Calu3 (cell line): Measurements from ENCODE around the gene GPX3. TPM values are rescaled to one million over a fixed set of nuclear protein-coding genes. Genes with fewer than 3 reads are reported as not detected.

Source experiments
- BruUV-seq: library from RNA; stranded (reverse); fragments of 400-500 nt; replicated peaks from 2 replicates; lab custom pipeline; 2021; lab: Mats Ljungman, UMichigan
- CTCF ChIA-PET: fragments of 300-600 bp; sonication (Branson Sonifier 250); formaldehyde crosslinking; loops from one replicate; lab custom pipeline; 2022; ENCODE audit warnings: antibody characterized with exemption; lab: Charles Lee
- DNase-seq: peaks from one replicate; pipeline ENCODE4 v3.0.0; 2022
- H3K27ac Mint-ChIP-seq: one replicate; pipeline ENCODE4 v1.8.0; 2022; ENCODE audit warnings: mixed read lengths; ENCODE audit not compliant: unreplicated experiment
- H3K27me3 Mint-ChIP-seq: one replicate; pipeline ENCODE4 v1.8.0; 2022; ENCODE audit warnings: mixed read lengths; ENCODE audit not compliant: unreplicated experiment
- H3K36me3 Mint-ChIP-seq: one replicate; pipeline ENCODE4 v1.8.0; 2022; ENCODE audit warnings: mild to moderate bottlenecking, moderate library complexity, mixed read lengths; ENCODE audit not compliant: insufficient read depth, unreplicated experiment
- H3K4me1 Mint-ChIP-seq: one replicate; pipeline ENCODE4 v1.8.0; 2022; ENCODE audit warnings: mild to moderate bottlenecking, low read depth, mixed read lengths; ENCODE audit not compliant: unreplicated experiment
- H3K4me3 Mint-ChIP-seq: one replicate; pipeline ENCODE4 v1.8.0; 2022; ENCODE audit warnings: mild to moderate bottlenecking, low read depth, moderate library complexity, mixed read lengths; ENCODE audit not compliant: unreplicated experiment
- H3K9me3 Mint-ChIP-seq: one replicate; pipeline ENCODE4 v1.8.0; 2022; ENCODE audit warnings: low read depth, mixed read lengths; ENCODE audit not compliant: unreplicated experiment
- CTCF ChIP-seq: fragments of 200-600 bp; IDR thresholded peaks from one replicate; pipeline ENCODE4 v1.8.0; 2022; ENCODE audit warnings: antibody characterized with exemption; ENCODE audit not compliant: unreplicated experiment
- intact Hi-C: fragments of 100-400 bp; cut with micrococcal nuclease; formaldehyde crosslinking; loops from one replicate; pipeline ENCODE4 v1.10.0; 2022; ENCODE audit not compliant: unreplicated experiment
- total RNA-seq: library from RNA; stranded (reverse); gene quantifications from 2 replicates; pipeline ENCODE4 v1.2.3, GENCODE V29; 2022

GPX3 gene
- total RNA-seq, 1 experiment from 2014 or later: not detected

GRCh38 chr5:151033217-151033934 is 13.0 kb downstream of the GPX3 start:
- intact Hi-C loops: no loop called here
- DNase-seq: no peak
- peaks cover 7% of the 10 kb centered on the region for H3K4me1 Mint-ChIP-seq
- H3K27me3 Mint-ChIP-seq: no peaks in the 10 kb centered on the region
- CTCF ChIA-PET: interaction anchor here (0.6 kb wide), 1 partner anchor 119 kb away, joined by 11 read pairs; no protein-coding TSS in a partner anchor
- no peak for TF ChIP-seq CTCF
- H3K4me3 Mint-ChIP-seq: no peak overlapping the region
- H3K36me3 Mint-ChIP-seq: peaks cover 91% of the 10 kb centered on the region
- H3K27ac Mint-ChIP-seq: no peak overlapping the region
- H3K9me3 Mint-ChIP-seq: no peaks in the 10 kb centered on the region
- no TSS peak for BruUV-seq

GRCh38 chr5:151034422-151035379 is 14.3 kb downstream of the GPX3 start:
- no peak for DNase-seq

GRCh38 chr5:151036556-151036955 is 16.2 kb downstream of the GPX3 start:
- TF ChIP-seq CTCF: no peak
- Mint-ChIP-seq H3K4me1 (peaks cover 14% of the 10 kb centered on the region), H3K27ac (peak overlapping the region; percentile 27), H3K9me3 (no peaks in the 10 kb centered on the region), H3K27me3 (no peaks in the 10 kb centered on the region), H3K4me3 (no peak overlapping the region), H3K36me3 (peaks cover 86% of the 10 kb centered on the region)
- no TSS peak for BruUV-seq
- DNase-seq: no peak
- intact Hi-C loops: no loop called here
- CTCF ChIA-PET: no interaction called here

More at GRCh38 chr5:151034422-151035379, 14.3 kb downstream of the GPX3 start:
- no peak for TF ChIP-seq CTCF
- H3K27me3 Mint-ChIP-seq: no peaks in the 10 kb centered on the region
- intact Hi-C loops: no loop called here
- H3K27ac Mint-ChIP-seq: no peak overlapping the region
- peaks cover 91% of the 10 kb centered on the region for H3K36me3 Mint-ChIP-seq
- H3K4me3 Mint-ChIP-seq: no peak overlapping the region
- H3K4me1 Mint-ChIP-seq: peaks cover 14% of the 10 kb centered on the region
- CTCF ChIA-PET: no interaction called here
- no TSS peak for BruUV-seq
- H3K9me3 Mint-ChIP-seq: no peaks in the 10 kb centered on the region

GRCh38 chr5:151037561-151038411 is 17.4 kb downstream of the GPX3 start:
- no peak for TF ChIP-seq CTCF
- no peaks in the 10 kb centered on the region for H3K27me3 Mint-ChIP-seq
- intact Hi-C loops: no loop called here
- H3K9me3 Mint-ChIP-seq: no peaks in the 10 kb centered on the region
- H3K4me1 Mint-ChIP-seq: peaks cover 14% of the 10 kb centered on the region
- DNase-seq: no peak
- CTCF ChIA-PET: no interaction called here
- no peak overlapping the region for H3K4me3 Mint-ChIP-seq
- no TSS peak for BruUV-seq
- peaks cover 86% of the 10 kb centered on the region for H3K36me3 Mint-ChIP-seq
- H3K27ac Mint-ChIP-seq: peak overlapping the region; percentile 27
